ENCODE data around the gene YY1AP1. TPM values are rescaled to one million over a fixed set of nuclear protein-coding genes. Genes with fewer than 3 reads are reported as not detected.

YY1AP1 gene
- total RNA-seq, 1 donor from 2014 or later, result 62.6 TPM

Other genes with a start within 250 kb of the YY1AP1 start
- gene ASH1L, start 126.0 kb downstream of the YY1AP1 start, total RNA-seq, result 40.3 TPM
- gene MSTO1, start 78.6 kb downstream of the YY1AP1 start, total RNA-seq, result 15.3 TPM
- 105 TPM for gene DAP3, start 317 bp upstream of the YY1AP1 start, total RNA-seq
- gene GON4L, start 168.4 kb upstream of the YY1AP1 start, total RNA-seq, result 19.3 TPM
- 9.2 TPM for gene SYT11, start 170.8 kb upstream of the YY1AP1 start, total RNA-seq
- 21.7 TPM for gene RIT1, start 222.6 kb upstream of the YY1AP1 start, total RNA-seq
- 22.0 TPM for gene KHDC4, start 245.6 kb upstream of the YY1AP1 start, total RNA-seq